GM12864 (cell line): ENCODE data around the gene SLC7A4.

Experiments
- DNase-seq: peaks from one replicate; pipeline ENCODE4 v3.0.0-alpha.2; 2011; ENCODE audit warnings: low read depth
- H3K4me3 ChIP-seq: 2 replicates; pipeline ENCODE4 v1.5.1; 2011; ENCODE audit warnings: mild to moderate bottlenecking, low read depth, low read length, control low read depth
- TF ChIP-seq, protein P1 (sequence below): IDR thresholded peaks from 2 replicates; pipeline ENCODE4 v1.5.1; 2011; ENCODE audit warnings: low read depth, mild to moderate bottlenecking, moderate library complexity, low read length, control low read depth, inconsistent platforms; ENCODE audit errors: missing control alignments

Gene SLC7A4

DNA sequence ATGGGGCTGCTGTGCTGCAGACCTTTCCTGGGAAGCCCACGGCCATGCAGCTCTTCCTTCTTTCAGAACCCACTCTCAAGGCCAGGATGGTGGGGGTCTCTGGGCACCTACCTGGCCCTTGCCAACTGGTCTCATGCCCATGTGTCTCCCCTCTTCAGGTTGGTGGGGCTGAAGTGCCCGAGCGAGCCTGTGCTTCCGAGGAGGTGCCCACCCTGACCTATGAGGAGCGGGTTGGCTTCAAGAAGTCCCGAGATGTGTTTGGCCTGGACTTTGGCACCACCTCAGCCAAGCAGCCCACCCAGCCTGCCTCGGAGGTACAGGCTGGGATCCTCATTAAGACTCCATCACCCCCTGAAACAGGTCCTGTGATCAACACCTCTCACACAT, 40.3 kb downstream of the SLC7A4 start:
- no peak for DNase-seq
- TF ChIP-seq, protein P1, sequence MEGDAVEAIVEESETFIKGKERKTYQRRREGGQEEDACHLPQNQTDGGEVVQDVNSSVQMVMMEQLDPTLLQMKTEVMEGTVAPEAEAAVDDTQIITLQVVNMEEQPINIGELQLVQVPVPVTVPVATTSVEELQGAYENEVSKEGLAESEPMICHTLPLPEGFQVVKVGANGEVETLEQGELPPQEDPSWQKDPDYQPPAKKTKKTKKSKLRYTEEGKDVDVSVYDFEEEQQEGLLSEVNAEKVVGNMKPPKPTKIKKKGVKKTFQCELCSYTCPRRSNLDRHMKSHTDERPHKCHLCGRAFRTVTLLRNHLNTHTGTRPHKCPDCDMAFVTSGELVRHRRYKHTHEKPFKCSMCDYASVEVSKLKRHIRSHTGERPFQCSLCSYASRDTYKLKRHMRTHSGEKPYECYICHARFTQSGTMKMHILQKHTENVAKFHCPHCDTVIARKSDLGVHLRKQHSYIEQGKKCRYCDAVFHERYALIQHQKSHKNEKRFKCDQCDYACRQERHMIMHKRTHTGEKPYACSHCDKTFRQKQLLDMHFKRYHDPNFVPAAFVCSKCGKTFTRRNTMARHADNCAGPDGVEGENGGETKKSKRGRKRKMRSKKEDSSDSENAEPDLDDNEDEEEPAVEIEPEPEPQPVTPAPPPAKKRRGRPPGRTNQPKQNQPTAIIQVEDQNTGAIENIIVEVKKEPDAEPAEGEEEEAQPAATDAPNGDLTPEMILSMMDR = no peak
- no peak overlapping the region for H3K4me3 ChIP-seq

DNA sequence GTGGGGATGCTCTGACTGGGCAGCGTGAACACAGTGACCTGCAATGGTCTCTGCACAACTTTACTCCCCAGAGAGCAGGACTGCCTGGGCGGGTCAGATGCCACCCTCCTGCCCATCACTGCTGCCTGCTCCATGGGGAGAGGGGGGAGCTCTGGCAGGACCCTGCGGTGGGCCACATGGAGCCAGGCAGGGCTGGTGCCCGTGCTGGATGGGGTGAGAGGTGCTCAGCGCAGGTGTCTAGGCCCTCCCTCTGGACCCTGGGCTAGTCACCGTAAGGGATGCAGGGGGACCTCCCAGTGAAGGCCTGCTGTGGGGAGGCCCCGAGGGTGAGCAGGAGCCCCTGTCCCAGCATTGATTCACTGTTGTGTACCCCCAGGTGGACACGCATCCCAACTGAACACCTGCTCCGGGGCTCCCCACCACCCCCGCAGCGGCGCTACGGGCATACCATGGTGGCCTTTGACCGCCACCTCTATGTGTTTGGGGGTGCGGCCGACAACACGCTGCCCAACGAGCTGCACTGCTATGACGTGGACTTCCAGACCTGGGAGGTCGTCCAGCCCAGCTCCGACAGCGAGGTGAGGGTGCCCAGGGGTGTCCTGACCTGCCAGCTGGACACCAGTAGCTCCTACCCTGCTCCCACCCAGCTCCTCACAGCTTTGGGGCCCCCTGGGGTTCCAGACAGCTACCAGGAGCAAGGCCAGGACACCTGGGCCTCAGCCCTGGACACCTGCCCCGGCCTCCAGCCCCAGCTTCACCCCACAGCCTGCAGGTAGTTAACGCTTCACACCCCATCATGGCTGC, 40.9 kb downstream of the SLC7A4 start:
- H3K4me3 ChIP-seq = no peak overlapping the region
- no peak for DNase-seq
- TF ChIP-seq, protein P1 = no peak

DNA sequence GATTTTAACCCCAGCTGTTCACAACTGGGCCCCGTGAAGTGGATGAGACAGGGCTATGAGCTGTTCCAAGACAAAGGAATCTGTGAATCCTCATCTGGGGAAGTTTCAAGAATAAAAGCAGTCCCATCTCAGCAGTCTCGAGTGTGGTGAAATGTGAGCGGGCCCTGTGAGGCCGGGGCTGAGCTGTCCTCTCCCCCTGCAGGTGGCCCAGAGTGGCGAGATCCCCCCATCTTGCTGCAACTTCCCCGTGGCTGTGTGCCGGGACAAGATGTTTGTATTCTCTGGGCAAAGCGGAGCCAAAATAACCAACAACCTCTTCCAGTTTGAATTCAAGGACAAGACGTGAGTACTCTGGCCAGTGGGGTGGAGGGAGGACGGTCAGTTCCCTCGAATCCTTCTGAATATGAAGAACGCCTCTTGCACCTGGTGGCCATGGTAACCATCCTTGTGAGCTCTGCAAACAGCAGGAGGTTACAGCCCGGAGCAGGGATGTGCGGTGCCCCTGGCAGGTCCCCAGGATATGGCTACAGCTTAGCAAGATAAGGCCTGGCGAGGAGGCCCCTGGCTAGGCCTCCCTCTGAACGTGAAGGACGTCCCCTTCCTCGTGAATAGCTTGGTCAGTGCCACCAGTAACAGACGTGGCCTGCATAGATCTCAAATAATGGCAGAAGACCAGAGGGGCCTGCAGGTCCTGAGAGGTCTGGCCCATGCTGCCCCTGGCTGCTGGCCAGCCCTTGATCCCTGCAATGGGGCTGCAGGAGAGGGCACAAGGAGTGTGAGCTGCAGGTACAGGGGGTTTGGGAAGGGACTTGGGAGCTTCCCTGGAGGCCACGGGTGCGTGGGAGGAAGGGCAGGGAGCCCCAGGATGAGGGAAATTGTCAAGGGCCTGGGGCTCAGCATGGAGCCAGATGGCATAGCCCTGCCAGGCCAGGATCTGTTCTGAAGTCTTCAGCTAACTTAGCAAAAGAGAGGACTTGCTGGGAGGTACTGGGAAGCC, 41.9 kb downstream of the SLC7A4 start:
- TF ChIP-seq, protein P1 = no peak
- no peak for DNase-seq
- no peak overlapping the region for H3K4me3 ChIP-seq

DNA sequence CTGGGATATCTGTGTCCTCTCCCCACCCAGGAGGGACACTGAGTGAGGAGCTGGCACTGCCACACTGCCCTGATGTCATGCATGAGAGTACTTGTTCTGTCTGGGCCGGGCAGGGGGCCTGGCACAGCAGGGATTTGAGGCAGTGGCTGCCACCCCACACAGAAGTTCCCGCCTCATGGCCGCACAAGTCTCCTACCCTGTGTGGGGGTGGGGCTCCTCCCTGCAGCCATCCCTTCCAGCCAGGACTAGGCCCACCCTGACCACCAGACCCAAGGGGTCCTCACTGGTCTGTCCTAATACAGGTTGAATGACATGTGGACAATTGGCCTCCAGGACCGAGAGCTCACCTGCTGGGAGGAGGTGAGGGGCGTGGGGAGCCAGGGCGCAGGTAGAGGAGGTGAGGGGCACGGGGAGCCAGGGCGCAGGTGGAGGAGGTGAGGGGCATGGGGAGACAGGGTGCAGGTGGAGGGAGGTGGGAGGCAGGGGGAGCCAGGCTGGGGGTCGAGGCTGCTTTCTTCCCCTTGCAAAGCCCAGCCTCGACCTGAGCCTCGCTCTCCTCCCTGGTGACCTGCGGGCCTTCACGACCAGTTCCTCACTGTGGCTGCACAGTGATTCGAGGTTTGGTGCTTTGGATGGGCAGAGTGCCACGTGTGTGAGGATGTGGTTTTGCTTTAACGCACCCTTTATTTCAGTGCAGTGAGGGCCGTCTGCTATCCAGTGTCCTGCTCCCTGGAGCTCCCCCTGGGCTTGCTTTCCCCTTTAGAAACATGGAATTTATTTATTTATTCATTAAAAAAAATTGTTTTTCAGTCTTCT, 42.8 kb downstream of the SLC7A4 start:
- no peak overlapping the region for H3K4me3 ChIP-seq
- DNase-seq = no peak

DNA sequence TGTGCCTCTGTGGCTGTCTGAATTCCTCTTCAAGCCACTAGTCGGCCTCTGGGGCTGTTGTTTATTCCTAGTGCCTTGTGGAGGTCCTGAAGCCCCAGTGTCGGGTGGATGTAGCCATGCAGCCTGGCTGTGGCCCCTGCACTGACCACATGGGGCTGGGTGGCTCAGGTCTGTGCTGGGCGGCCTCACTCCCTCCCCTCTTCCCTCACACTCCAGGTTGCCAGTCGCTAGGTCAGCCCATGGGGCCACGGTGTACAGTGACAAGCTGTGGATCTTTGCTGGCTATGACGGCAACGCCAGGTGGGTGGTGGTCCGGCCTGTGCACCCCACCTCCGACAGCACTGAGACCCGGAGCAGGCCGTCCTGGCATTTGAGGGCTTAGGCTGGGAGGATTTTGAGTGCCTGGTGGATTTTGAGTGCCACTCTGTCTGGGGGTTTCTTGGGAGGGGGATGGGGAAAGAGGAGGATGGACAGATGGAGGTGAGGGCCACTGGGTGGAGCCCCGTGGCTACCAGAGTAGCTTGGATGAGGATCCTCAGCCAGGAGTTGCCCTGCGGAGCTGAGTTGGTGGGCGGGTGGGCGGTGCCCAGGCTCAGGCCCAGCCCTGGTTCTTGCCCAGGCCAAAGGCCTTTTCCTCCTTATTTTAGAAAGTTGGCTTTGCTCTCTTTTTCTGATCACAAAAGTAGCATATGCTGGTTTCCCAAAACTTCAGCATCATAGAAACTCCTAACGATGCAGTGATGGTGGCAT, 43.6 kb downstream of the SLC7A4 start:
- DNase-seq = no peak
- no peak overlapping the region for H3K4me3 ChIP-seq
- TF ChIP-seq, protein P1 = no peak

More for the DNA sequence above, 42.8 kb downstream of the SLC7A4 start:
- TF ChIP-seq, protein P1 = no peak

DNA sequence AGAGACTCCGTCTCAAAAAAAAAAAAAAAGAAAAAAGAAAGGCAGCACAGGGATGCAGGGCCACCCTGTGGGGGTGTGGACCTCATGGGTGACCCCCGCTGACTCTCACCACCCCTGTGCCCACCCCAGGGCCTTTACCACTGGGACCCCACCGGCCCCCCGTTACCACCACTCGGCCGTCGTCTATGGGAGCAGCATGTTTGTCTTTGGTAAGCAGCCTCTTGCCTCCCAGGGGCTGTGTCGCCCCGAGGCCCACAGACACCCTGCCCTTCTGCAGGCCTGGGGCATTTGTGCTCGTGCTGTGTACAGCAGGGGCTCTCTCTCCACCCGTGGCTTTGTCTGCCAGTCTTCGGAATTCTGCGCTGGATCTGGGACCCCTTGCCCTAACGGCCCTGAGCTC, 45.0 kb downstream of the SLC7A4 start:
- H3K4me3 ChIP-seq = no peak overlapping the region
- TF ChIP-seq, protein P1 = no peak
- no peak for DNase-seq
